Keratinocyte (primary cell): Measurements from ENCODE around the gene CCM2. TPM values are rescaled to one million over a fixed set of nuclear protein-coding genes. Genes with fewer than 3 reads are reported as not detected.

Source experiments
- DNase-seq: peaks from one replicate; pipeline ENCODE4 v3.0.0-alpha.2; 2011; ENCODE audit warnings: low read depth, missing footprints, low spot score
- FAIRE-seq: peaks from 2 replicates; lab custom pipeline; 2011; peaks lifted over from hg19 to GRCh38; lab: Jason Lieb, UNC
- H2AFZ ChIP-seq: 2 replicates; pipeline ENCODE4 v1.6.0; 2012; ENCODE audit warnings: low read length, control low read depth, inconsistent platforms; ENCODE audit not compliant: control insufficient read depth
- H3K27ac ChIP-seq: 2 replicates; pipeline ENCODE4 v1.5.1; 2011; ENCODE audit warnings: low read length; ENCODE audit not compliant: control insufficient read depth, insufficient read depth
- H3K27me3 ChIP-seq: 3 replicates; pipeline ENCODE4 v1.6.0; 2011; ENCODE audit warnings: low read length; ENCODE audit not compliant: control insufficient read depth, insufficient read depth; ENCODE audit errors: extremely low read depth
- H3K36me3 ChIP-seq, 2 experiments: 2 replicates in 1 of 2; 3 replicates in 1 of 2; pipeline ENCODE4 v1.5.1; 2011; ENCODE audit warnings: low read length in 2 of 2, mild to moderate bottlenecking in 1 of 2; ENCODE audit not compliant: control insufficient read depth in 2 of 2, insufficient read depth in 2 of 2; ENCODE audit errors: extremely low read depth in 1 of 2
- H3K4me1 ChIP-seq: 3 replicates; pipeline ENCODE4 v1.5.1; 2011; ENCODE audit warnings: low read length; ENCODE audit not compliant: control insufficient read depth, insufficient read depth; ENCODE audit errors: extremely low read depth
- H3K4me2 ChIP-seq: 3 replicates; pipeline ENCODE4 v1.6.0; 2011; ENCODE audit warnings: low read depth, low read length; ENCODE audit not compliant: control insufficient read depth, insufficient read depth; ENCODE audit errors: extremely low read depth
- H3K4me3 ChIP-seq, 3 experiments: fragments of 200-600 bp in 1 of 3; sonication (generic) in 1 of 3; 2 replicates in 2 of 3; 3 replicates in 1 of 3; pipeline ENCODE4 v1.5.1; 2011 to 2016; ENCODE audit warnings: low read length in 3 of 3, mild to moderate bottlenecking in 3 of 3, control low read depth in 2 of 3, inconsistent platforms in 1 of 3, low read depth in 1 of 3, mixed read lengths in 1 of 3, mixed run types in 1 of 3, moderate library complexity in 1 of 3; ENCODE audit not compliant: control insufficient read depth in 2 of 3, insufficient read depth in 2 of 3; ENCODE audit errors: extremely low read depth in 1 of 3
- H3K79me2 ChIP-seq: 2 replicates; pipeline ENCODE4 v1.6.0; 2012; ENCODE audit warnings: low read length; ENCODE audit not compliant: control insufficient read depth, insufficient read depth
- H3K9ac ChIP-seq: 3 replicates; pipeline ENCODE4 v1.6.0; 2011; ENCODE audit warnings: low read length; ENCODE audit not compliant: control insufficient read depth, insufficient read depth; ENCODE audit errors: extremely low read depth
- H3K9me1 ChIP-seq: 3 replicates; pipeline ENCODE4 v1.6.0; 2011; ENCODE audit warnings: low read length; ENCODE audit not compliant: control insufficient read depth, insufficient read depth; ENCODE audit errors: extremely low read depth
- H3K9me3 ChIP-seq: 2 replicates; pipeline ENCODE4 v1.5.1; 2012; ENCODE audit warnings: low read depth, low read length; ENCODE audit not compliant: control insufficient read depth
- H4K20me1 ChIP-seq: 3 replicates; pipeline ENCODE4 v1.6.0; 2011; ENCODE audit warnings: low read length; ENCODE audit not compliant: control insufficient read depth, insufficient read depth; ENCODE audit errors: extremely low read depth
- EZH2 ChIP-seq: IDR thresholded peaks from one replicate; pipeline ENCODE4 v1.6.1; 2012; ENCODE audit warnings: inconsistent platforms, mild to moderate bottlenecking, low read length, moderate library complexity
- dilution Hi-C: fragments of 300-500 bp; cut with MboI; formaldehyde crosslinking; loops from one replicate; pipeline ENCODE4 v1.7.0; 2020; ENCODE audit warnings: low sequenced_read_pairs; ENCODE audit not compliant: extremely low pct_ligation_motif_present
- polyA plus RNA-seq, 5 experiments: library from polyadenylated mRNA; depleted of rRNA in 3 of 5; stranded (reverse) in 3 of 5; stranded (forward) in 1 of 5; unstranded in 1 of 5; fragments of >200 nt; gene quantifications; 1 replicate in 1 of 5; 2 replicates in 3 of 5; 3 replicates in 1 of 5; pipeline versions ENCODE4 v1.2.1 to v1.2.3, GENCODE V29; 2011 to 2012; ENCODE audit warnings: missing spikeins in 2 of 5, low read depth in 1 of 5, low replicate concordance in 1 of 5
- TF ChIP-seq, protein P1 (sequence below), 3 experiments: IDR thresholded peaks in 1 of 3; conservative IDR thresholded peaks in 1 of 3; optimal IDR thresholded peaks in 1 of 3; 2 replicates in 2 of 3; 3 replicates in 1 of 3; pipeline versions ENCODE3 to v1.5.1; 2011; ENCODE audit warnings: low read length in 3 of 3, mild to moderate bottlenecking in 3 of 3, moderate library complexity in 2 of 3, control low read depth in 1 of 3, inconsistent platforms in 1 of 3; ENCODE audit not compliant: insufficient read depth in 2 of 3; ENCODE audit errors: extremely low read depth in 1 of 3

The CCM2 gene
- polyA plus RNA-seq, 1 donor (not counting 4 experiments of a cell fraction or from before 2014, with no cell fraction given) = 44.8 TPM

DNA sequence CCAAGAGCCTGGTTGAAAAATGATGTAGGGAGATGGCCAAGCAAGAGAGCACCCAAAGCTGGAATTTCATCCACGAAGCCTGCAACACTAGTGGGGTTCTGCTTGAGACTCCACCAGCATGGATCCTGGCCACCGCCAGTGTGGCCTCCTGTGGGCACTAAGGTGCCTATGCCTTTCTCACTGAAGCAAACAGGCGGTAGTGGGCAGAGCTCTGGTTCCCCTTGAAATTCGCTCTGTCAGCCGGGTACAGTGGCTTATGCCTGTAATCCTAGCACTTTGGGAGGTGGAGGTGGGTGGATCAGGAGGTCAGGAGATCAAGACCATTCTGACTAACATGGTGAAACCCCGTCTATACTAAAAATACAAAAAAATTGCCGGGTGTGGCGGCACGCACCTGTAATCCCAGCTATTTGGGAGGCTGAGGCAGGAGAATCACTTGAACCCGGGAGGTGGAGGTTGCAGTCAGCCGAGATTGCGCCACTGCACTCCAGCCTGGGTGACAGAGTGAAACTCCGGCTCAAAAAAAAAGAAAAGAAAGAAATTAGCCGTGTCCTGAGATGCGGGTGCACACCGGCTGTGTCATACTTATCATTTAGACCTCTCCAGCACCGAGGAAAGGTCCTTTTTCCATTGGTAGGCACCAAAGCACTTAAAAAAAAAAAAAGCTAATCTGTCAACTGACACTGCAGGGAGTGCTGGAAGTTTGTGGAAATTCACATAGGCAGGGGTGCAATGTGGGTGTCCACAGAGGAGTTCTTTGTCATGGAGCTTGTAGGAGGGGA is 28.3 kb downstream of the CCM2 start:
- no peak overlapping the region for H3K27ac ChIP-seq
- dilution Hi-C loops = no loop called here

DNA sequence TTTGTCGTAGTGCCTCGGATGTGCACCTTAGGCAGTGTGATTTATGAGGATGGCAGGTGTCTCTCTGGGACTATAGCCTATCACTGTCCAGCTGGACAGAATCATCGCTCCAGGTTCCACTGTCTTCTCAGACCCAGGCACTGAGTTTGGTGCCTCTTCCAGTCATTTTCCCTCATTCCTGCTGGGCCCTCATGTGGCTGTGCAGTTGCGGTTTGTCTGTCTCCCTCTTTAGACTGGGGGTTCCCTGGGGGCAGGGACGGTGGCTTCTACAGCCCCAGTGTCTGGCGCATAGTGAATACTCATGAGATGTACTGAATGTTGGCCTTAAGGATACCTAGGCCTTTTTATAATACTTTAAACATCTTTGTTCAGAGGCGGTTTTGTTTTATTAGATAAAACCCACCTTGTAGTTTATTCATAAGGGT is 28.9 kb downstream of the CCM2 start:
- Histone ChIP-seq H3K9ac (no peak overlapping the region), H3K79me2 (peaks cover 52% of the 10 kb centered on the region), H3K9me1 (peaks cover 2% of the 10 kb centered on the region), H4K20me1 (peaks cover 2% of the 10 kb centered on the region), H2AFZ (no peak overlapping the region), H3K27ac (no peak overlapping the region), H3K9me3 (no peaks in the 10 kb centered on the region), H3K4me1 (peaks cover 48% of the 10 kb centered on the region), H3K27me3 (no peaks in the 10 kb centered on the region), H3K4me2 (no peak overlapping the region), H3K36me3 (peaks cover 4 to 11% of the 10 kb centered on the region in 2 experiments), H3K4me3 (no peak overlapping the region)
- DNase-seq (no peak), FAIRE-seq (no peak)
- dilution Hi-C loops = no loop called here
- TF ChIP-seq, protein P1, sequence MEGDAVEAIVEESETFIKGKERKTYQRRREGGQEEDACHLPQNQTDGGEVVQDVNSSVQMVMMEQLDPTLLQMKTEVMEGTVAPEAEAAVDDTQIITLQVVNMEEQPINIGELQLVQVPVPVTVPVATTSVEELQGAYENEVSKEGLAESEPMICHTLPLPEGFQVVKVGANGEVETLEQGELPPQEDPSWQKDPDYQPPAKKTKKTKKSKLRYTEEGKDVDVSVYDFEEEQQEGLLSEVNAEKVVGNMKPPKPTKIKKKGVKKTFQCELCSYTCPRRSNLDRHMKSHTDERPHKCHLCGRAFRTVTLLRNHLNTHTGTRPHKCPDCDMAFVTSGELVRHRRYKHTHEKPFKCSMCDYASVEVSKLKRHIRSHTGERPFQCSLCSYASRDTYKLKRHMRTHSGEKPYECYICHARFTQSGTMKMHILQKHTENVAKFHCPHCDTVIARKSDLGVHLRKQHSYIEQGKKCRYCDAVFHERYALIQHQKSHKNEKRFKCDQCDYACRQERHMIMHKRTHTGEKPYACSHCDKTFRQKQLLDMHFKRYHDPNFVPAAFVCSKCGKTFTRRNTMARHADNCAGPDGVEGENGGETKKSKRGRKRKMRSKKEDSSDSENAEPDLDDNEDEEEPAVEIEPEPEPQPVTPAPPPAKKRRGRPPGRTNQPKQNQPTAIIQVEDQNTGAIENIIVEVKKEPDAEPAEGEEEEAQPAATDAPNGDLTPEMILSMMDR (optimal IDR thresholded peaks at IDR 0.05 in 1 of 3, IDR thresholded peaks at IDR 0.05 in 1 of 3, conservative IDR thresholded peaks at IDR 0.05 in 1 of 3; ENCODE audit: extremely low read depth in 1 of 3, insufficient read depth in 2 of 3, low read length in 3 of 3) = no peak
- no peak for TF ChIP-seq EZH2

More for the DNA sequence above, 28.3 kb downstream of the CCM2 start:
- peaks cover 2% of the 10 kb centered on the region for H3K9me1 ChIP-seq
- no peaks in the 10 kb centered on the region for H3K27me3 ChIP-seq
- no peak for DNase-seq
- H3K4me3 ChIP-seq = no peak overlapping the region
- no peak overlapping the region for H2AFZ ChIP-seq
- H3K4me1 ChIP-seq = peaks cover 43% of the 10 kb centered on the region
- H3K9me3 ChIP-seq = no peaks in the 10 kb centered on the region
- peaks cover 4 to 11% of the 10 kb centered on the region in 2 experiments for H3K36me3 ChIP-seq
- TF ChIP-seq EZH2 = no peak
- TF ChIP-seq, protein P1 (optimal IDR thresholded peaks at IDR 0.05 in 1 of 3, IDR thresholded peaks at IDR 0.05 in 1 of 3, conservative IDR thresholded peaks at IDR 0.05 in 1 of 3; ENCODE audit: extremely low read depth in 1 of 3, insufficient read depth in 2 of 3, low read length in 3 of 3) = no peak
- peaks cover 2% of the 10 kb centered on the region for H4K20me1 ChIP-seq
- no peak overlapping the region for H3K9ac ChIP-seq
- no peak overlapping the region for H3K4me2 ChIP-seq
- FAIRE-seq = no peak
- peaks cover 53% of the 10 kb centered on the region for H3K79me2 ChIP-seq
